IgD-negative memory B cell (primary cell): ENCODE data around the gene AHNAK2. TPM values are rescaled to one million over a fixed set of nuclear protein-coding genes. Genes with fewer than 3 reads are reported as not detected.

Experiments
- H3K27ac Mint-ChIP-seq, 3 donors: one replicate each; pipeline ENCODE4 v1.8.0; 2020 to 2022; ENCODE audit warnings: mild to moderate bottlenecking in 3 of 3, mixed read lengths in 3 of 3, moderate library complexity in 1 of 3
- H3K27me3 Mint-ChIP-seq: one replicate; pipeline ENCODE4 v1.8.0; 2021; ENCODE audit warnings: mixed read lengths
- H3K36me3 Mint-ChIP-seq: one replicate; pipeline ENCODE4 v1.8.0; 2020; ENCODE audit warnings: mild to moderate bottlenecking, mixed read lengths
- H3K4me1 Mint-ChIP-seq, 3 donors: one replicate each; pipeline ENCODE4 v1.8.0; 2020 to 2022; ENCODE audit warnings: mixed read lengths in 3 of 3, mild to moderate bottlenecking in 1 of 3
- H3K4me3 Mint-ChIP-seq, 4 donors: one replicate each; pipeline ENCODE4 v1.8.0; 2020 to 2022; ENCODE audit warnings: mild to moderate bottlenecking in 4 of 4, mixed read lengths in 4 of 4, moderate library complexity in 3 of 4
- H3K9me3 Mint-ChIP-seq, 3 donors: one replicate each; pipeline ENCODE4 v1.8.0; 2020 to 2021; ENCODE audit warnings: mixed read lengths in 3 of 3, mild to moderate bottlenecking in 1 of 3
- polyA plus RNA-seq: library from polyadenylated mRNA; unstranded; fragments of 300-500 nt; fragmentation: Illumina TruSeq; gene quantifications from one replicate; pipeline ENCODE4 v1.2.3, GENCODE V29; 2021

The AHNAK2 gene
- polyA plus RNA-seq, 1 donor from 2014 or later: 0.68 TPM

DNA sequence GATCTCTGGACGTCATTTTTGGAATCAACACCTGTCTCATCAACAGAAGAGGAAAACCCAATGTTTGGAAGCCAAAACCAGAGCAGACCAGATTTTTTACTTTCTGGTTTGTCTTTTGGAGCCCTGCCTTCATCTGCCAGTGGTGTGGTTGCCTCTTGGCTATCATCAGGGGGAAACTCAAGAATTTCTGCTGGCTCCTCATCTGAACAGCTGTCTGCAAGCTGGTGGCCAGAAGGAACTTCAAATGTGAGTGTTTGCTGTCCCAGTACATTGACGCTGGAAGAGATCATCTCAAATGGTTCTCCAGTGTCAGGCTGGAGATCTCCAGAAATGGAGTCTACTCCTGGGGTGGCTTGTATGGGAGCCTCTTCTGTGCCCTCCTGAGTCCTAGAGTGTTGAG lies 39.7 kb downstream of the AHNAK2 start:
- H3K27ac Mint-ChIP-seq: no peak overlapping the region

DNA sequence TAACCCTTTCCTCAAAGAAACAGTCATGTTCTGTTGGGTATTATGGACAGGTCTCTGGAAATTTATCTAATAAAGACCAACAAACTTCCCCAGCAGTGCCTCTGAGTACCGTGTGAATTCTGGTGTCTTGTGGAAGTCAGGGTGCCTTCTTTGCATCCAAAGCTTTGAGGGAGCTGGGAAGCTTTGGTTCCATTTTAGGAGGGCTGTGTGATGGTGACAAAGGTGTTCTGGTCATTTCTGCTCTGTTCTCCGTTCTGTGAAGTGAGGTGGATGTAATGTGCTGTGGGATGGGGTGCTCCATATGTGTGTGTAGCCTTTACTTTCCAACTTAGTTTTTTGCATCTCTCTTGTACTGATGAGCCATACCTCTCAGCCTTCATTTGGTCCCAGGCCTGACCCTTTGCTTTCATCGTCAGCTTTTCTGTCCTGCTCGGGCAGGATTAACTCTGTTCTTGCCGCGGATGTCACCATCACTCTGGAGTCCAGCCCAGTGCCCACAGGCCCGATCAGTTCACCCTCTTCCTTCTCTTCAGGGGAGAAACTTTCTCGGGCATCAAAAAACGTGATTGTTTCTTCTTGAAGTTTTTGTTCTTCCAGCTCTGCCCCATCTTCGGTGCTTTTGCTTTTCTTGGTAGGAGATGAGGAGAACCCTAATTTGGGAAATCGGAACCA lies 40.3 kb downstream of the AHNAK2 start:
- H3K4me1 Mint-ChIP-seq: peaks cover 0 to 7% (median 6%) of the 10 kb centered on the region in 3 donors
- H3K27me3 Mint-ChIP-seq: peaks cover 1% of the 10 kb centered on the region
- no peak overlapping the region for H3K4me3 Mint-ChIP-seq
- H3K9me3 Mint-ChIP-seq: no peaks in the 10 kb centered on the region
- no peaks in the 10 kb centered on the region for H3K36me3 Mint-ChIP-seq
- no peak overlapping the region for H3K27ac Mint-ChIP-seq

More for the DNA sequence above, 39.7 kb downstream of the AHNAK2 start:
- H3K36me3 Mint-ChIP-seq: no peaks in the 10 kb centered on the region
- peaks cover 0 to 7% (median 6%) of the 10 kb centered on the region in 3 donors for H3K4me1 Mint-ChIP-seq
- H3K4me3 Mint-ChIP-seq: no peak overlapping the region
- peaks cover 1% of the 10 kb centered on the region for H3K27me3 Mint-ChIP-seq
- no peaks in the 10 kb centered on the region for H3K9me3 Mint-ChIP-seq

DNA sequence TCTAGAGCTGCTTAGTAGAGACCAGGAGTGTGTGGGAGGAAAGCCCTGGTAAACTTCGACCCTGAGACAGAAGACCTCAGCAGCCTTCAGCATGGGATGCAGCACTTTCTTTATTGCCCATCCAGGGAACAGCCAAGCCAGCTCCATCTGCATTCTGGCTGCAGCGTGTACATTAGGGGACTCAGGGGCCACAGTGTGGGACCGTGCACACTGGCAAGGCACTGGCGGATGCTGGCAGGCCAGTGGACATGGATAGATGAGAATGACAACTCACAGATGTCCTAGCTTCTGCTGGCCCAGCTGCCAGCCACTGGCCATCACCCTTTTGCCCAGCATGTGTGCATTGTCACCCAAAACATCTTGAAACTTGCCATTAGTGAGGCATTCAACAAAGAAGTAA lies 41.0 kb downstream of the AHNAK2 start:
- Mint-ChIP-seq H3K27ac (no peak overlapping the region), H3K4me1 (peaks cover 0 to 7% (median 6%) of the 10 kb centered on the region in 3 donors), H3K9me3 (no peaks in the 10 kb centered on the region), H3K4me3 (peak overlapping the region in 1 of 4 donors; percentile 20), H3K27me3 (peaks cover 1% of the 10 kb centered on the region), H3K36me3 (no peaks in the 10 kb centered on the region)

DNA sequence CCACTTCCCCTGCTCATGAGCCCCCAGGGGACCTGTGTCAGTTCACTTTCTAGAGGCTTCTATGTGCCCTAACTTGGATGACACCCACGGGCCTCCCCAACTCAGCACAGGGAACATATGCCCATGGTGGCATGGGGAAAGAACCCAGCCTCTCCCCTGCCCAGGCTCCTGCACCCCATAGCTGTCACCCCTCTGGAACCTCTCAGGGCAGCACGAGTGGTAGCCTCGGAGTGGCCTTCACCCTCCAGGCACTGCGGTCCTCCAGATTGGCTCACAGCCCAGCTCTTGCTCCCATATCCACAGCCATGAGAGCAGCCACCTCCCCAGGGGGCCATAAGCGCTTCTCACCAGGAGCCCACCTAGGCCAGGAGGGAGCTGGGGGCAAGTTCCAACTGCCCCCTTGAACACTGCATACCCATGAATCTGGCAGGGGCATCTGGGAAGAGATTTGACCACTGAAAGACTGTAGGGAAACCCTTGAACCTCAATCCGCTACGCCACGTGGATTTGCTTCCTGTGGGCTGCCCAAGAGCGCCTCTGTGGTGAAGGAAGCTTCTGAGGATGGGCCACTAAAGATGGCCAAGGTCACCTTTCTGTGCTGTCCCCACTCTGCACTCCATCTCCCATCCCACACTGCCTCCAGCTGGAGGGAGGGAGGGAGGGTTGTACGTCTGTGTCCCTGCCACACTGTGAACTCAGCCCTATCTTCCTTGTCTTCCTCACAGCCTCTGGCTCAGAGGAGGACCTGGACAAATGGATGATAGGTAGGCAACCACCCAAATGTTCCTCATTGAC lies 41.6 kb downstream of the AHNAK2 start:
- peaks cover 0 to 7% (median 7%) of the 10 kb centered on the region in 3 donors for H3K4me1 Mint-ChIP-seq
- no peak overlapping the region for H3K27ac Mint-ChIP-seq
- H3K36me3 Mint-ChIP-seq: no peaks in the 10 kb centered on the region
- peaks cover 1% of the 10 kb centered on the region for H3K27me3 Mint-ChIP-seq
- no peaks in the 10 kb centered on the region for H3K9me3 Mint-ChIP-seq
- H3K4me3 Mint-ChIP-seq: peak overlapping the region in 1 of 4 donors; percentile 20

DNA sequence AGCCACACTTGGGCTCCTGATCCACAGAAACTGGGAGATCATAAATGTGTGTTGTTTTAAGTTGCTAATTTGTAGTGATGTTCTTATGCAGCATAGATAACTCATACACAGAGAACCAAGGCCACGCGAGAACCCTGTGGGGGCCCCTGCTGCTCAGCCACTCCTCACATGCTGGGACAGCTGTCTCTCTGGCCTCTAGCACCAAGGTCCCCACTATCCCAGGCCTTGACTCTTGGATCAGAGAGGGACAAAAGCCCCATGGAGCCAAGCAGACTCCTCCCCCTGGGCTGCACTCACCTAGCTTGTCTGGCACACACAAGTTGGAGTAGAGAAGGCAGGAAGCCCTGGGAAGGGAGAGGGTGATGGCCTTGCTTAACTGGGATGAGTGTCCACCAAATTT lies 42.2 kb downstream of the AHNAK2 start:
- no peak overlapping the region for H3K4me3 Mint-ChIP-seq
- peaks cover 1% of the 10 kb centered on the region for H3K27me3 Mint-ChIP-seq
- no peaks in the 10 kb centered on the region for H3K36me3 Mint-ChIP-seq
- no peak overlapping the region for H3K27ac Mint-ChIP-seq
- no peaks in the 10 kb centered on the region for H3K9me3 Mint-ChIP-seq
- peaks cover 0 to 7% (median 7%) of the 10 kb centered on the region in 3 donors for H3K4me1 Mint-ChIP-seq

DNA sequence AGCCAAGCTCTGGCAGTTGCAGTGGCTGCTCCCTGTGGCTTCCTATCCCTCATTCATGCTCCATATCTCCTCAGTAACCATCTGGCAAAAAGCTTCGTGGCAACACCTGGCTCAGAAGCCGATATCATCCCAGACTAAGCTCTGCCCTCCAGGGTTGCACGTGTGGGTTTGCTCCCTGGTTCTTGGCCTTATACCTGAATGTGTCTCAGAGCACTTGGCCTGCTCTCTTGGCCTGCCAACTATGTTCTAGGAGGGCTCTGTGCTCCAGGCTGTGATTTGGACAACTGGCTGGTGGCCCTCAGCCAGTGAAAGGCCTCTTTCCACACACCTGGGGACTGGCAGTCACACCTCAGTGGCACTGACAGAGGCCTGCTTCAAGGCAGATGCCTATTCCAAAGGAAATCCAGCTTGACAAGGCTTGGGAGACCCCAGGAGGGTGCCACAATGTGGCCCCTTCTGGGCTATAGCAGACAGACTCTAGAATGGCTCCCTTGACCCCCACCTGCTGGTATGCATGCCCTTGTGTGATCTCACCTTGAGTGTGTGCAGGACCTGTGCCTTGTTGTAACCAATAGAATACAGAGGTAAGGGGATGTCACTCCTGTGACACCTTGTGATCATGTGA lies 43.0 kb downstream of the AHNAK2 start:
- Mint-ChIP-seq H3K4me3 (peak overlapping the region; percentile 0 to 75 (median 52)), H3K27ac (no peak overlapping the region), H3K36me3 (no peaks in the 10 kb centered on the region), H3K27me3 (peaks cover 1% of the 10 kb centered on the region), H3K4me1 (peaks cover 0 to 7% (median 7%) of the 10 kb centered on the region in 3 donors), H3K9me3 (no peaks in the 10 kb centered on the region)

DNA sequence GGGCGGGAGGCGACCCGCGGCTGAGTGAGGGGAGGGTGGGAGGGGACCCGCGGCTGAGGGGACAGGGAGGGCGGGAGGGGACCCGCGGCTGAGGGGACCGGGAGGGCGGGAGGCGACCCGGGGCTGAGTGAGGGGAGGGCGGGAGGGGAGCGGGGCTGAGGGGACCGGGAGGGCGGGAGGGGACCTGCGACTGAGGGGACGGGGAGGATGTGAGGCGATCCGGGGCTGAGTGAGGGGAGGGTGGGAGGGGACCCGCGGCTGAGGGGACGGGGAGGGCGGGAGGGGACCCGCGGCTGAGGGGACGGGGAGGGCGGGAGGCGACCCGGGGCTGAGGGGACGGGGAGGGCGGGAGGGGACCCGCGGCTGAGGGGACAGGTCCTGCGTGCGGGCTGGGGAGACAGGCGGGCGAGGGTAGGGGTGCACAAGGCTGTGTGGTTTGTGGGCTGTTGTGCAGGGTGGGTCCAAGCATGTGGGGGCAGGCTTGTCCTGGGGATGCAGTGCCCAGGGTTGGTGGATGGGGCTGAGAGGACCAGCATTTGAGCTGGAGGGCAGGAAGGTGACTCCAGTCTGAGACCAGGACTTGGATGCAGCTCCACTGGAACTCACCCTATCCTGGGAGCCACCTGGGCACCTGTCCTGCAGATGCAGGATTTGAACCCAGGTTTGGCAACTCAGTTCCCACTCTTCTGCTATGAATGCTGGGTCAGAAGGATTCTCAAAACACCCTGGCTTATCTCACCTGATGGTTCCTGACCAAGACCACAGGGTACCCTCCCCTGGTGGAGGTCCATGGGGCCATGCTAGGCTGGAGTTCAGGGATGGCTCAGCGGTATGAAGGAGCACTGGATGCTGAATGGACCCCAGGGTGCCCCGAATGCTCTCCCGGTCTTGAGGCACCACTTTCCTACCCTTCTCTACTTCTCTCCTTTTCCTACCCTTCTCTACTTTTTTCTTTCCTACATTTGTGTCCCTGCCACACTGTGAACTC lies 44.1 kb downstream of the AHNAK2 start:
- Mint-ChIP-seq H3K36me3 (no peaks in the 10 kb centered on the region), H3K27ac (peak overlapping the region in 1 of 3 donors; percentile 71), H3K4me1 (peaks cover 0 to 7% (median 7%) of the 10 kb centered on the region in 3 donors), H3K27me3 (peaks cover 1% of the 10 kb centered on the region), H3K4me3 (peak overlapping the region; percentile 43 to 75 (median 50)), H3K9me3 (no peaks in the 10 kb centered on the region)

DNA sequence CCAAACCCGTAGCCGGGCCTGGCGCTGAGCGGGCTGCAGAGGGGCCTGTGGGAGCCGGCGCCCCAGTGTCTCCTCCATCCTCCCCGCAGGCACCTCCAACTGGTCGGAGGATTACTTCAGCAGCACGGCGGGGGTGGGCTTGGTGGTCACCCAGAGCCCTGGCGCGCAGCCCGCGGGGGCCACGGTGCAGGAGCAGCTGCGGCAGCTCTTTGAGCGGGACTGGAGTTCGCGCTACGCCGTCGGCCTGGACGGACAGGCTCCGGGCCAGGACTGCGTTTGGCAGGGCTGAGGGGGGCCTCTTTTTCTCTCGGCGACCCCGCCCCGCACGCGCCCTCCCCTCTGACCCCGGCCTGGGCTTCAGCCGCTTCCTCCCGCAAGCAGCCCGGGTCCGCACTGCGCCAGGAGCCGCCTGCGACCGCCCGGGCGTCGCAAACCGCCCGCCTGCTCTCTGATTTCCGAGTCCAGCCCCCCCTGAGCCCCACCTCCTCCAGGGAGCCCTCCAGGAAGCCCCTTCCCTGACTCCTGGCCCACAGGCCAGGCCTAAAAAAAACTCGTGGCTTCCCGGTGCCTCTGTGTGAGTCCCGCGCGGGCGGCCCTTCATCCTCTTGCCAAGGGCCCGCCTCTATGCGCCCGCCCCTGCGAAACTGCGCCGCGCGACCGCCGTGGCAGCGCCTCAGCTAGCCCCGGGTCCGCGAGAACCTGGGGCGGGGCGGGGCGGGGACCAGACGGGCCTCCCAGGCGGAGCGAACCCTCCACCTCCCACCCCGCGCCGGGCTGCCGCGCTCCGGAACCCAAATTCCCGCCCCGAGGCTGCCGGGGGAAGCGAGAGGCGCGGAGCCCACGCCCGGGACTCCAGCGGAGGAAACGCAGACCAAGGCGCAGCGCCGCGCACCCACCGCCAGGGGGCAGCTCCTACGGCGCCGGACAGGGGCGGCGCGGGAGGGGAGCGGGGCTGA lies 45.2 kb downstream of the AHNAK2 start:
- H3K4me3 Mint-ChIP-seq: peak overlapping the region in 3 of 4 donors; percentile 63 to 76 (median 75)
- H3K36me3 Mint-ChIP-seq: no peaks in the 10 kb centered on the region
- no peak overlapping the region for H3K27ac Mint-ChIP-seq
- H3K9me3 Mint-ChIP-seq: no peaks in the 10 kb centered on the region
- peaks cover 0 to 7% (median 7%) of the 10 kb centered on the region in 3 donors for H3K4me1 Mint-ChIP-seq
- peaks cover 1% of the 10 kb centered on the region for H3K27me3 Mint-ChIP-seq

DNA sequence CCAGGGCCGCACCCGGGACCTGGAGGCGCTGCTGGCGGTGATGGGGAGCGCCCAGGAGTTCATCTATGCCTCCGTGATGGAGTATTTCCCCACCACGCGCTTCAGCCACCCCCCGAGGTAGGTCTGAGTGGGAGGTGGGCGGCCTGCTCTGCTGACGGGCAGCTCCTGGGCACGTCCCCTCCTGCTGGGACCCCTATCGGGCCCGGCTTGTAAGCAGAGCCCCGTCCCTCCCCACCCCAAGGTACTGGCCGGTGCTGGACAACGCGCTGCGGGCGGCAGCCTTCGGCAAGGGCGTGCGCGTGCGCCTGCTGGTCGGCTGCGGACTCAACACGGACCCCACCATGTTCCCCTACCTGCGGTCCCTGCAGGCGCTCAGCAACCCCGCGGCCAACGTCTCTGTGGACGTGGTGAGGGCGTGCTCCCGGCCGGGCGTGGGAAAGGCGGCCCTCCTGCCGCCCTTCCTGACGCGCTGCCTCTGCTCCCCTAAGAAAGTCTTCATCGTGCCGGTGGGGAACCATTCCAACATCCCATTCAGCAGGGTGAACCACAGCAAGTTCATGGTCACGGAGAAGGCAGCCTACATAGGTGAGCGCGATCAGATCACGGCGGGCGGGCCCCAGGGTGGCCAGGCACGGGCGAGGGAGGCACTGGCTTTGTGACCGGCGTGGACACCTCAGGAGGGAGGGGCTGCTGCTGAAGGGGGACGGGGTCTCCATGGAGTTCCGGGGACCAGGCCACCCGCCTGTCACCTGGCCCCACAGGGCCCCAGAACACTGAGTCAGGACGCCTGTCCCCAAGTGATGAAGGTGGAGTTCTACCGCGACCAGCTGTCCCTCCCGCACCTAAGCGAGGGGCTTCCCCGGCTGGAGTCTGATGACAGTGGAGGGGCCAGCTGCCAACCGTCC lies 46.2 kb downstream of the AHNAK2 start:
- H3K9me3 Mint-ChIP-seq: no peaks in the 10 kb centered on the region
- H3K4me3 Mint-ChIP-seq: peak overlapping the region in 3 of 4 donors; percentile 8 to 74 (median 33)
- H3K4me1 Mint-ChIP-seq: peaks cover 0 to 7% (median 5%) of the 10 kb centered on the region in 3 donors
- peaks cover 1% of the 10 kb centered on the region for H3K27me3 Mint-ChIP-seq
- no peak overlapping the region for H3K27ac Mint-ChIP-seq
- no peaks in the 10 kb centered on the region for H3K36me3 Mint-ChIP-seq

DNA sequence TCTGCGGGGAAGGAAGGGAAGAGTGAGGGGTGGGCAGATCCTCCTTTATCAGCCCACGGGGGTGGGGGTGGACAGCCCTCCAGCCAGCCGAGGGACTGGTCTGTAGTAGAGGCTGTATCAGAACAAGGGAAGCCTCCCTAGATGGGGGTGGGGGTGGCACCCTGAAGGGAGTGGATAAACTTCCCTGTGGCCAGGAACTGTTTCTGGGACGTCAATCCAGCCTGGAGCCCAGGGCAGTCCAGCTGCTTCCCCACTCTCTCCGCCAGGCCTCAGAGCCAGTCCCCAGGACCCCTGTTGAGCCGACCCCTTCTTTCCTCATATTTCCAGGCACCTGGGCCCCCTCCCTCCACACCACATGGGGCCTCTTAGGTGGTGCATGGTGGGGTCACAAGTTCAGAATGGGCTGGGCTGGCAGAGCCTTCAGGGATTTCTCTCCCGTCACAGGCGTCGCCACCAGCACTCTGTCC lies 46.8 kb downstream of the AHNAK2 start:
- Mint-ChIP-seq H3K9me3 (no peaks in the 10 kb centered on the region), H3K36me3 (no peaks in the 10 kb centered on the region), H3K4me3 (no peak overlapping the region), H3K27ac (no peak overlapping the region), H3K4me1 (peaks cover 5 to 11% (median 8%) of the 10 kb centered on the region in 3 donors), H3K27me3 (peaks cover 1% of the 10 kb centered on the region)

DNA sequence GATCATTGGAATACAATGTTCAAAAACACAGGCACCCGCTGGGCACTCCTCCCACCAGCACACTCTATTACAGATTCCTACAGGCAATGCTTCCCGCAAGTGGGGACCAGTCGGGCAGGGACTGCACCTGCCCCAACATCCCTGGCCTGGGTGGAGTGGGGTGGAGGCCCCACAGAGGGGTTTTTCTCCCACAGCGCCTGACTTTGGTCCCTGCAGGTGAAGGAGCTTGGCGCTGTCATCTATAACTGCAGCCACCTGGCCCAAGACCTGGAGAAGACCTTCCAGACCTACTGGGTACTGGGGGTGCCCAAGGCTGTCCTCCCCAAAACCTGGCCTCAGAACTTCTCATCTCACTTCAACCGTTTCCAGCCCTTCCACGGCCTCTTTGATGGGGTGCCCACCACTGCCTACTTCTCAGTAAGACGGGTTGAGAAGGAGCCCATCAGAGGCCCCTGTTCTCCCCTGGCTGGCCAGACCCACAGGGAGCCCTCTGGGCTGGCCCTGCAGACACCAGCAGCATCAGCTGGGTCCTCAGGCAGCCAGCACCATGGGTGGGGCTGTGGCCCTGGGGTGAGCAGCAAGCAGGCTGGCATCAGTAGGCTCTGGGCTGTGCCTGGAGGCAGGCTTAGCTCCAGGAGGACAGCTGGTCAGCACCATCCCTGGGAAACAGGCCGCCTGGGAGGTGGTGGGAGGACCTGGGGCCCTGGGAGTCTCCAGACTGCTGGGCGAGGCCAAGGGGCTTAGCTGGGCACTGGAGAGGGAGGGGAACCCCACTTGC lies 47.5 kb downstream of the AHNAK2 start:
- Mint-ChIP-seq H3K27me3 (peaks cover 1% of the 10 kb centered on the region), H3K27ac (peak overlapping the region in 1 of 3 donors; percentile 46), H3K4me1 (peaks cover 5 to 11% (median 8%) of the 10 kb centered on the region in 3 donors), H3K4me3 (peak overlapping the region in 1 of 4 donors; percentile 4), H3K9me3 (no peaks in the 10 kb centered on the region), H3K36me3 (no peaks in the 10 kb centered on the region)
